ENCODE results near the gene SOCS3.

- TF ChIP-seq CTCF (IDR thresholded peaks at IDR 0.05; ENCODE audit: low read depth, low read length, poor library complexity, severe bottlenecking) (no peak), EZH2phosphoT487 (IDR thresholded peaks at IDR 0.05; ENCODE audit: borderline replicate concordance, low read length) (peak; percentile 60; the same call in 1 of the 2 replicates)
Measured at GRCh38 chr17:78358538-78359320, 1.1 kb downstream of the SOCS3 start.

Data from DOHH2 (cell line).